Breast epithelium (tissue), 4 donors: ENCODE data around the gene UBAP1. TPM values are rescaled to one million over a fixed set of nuclear protein-coding genes. Genes with fewer than 3 reads are reported as not detected.

Experiments
- DNase-seq, 2 donors: peaks; one replicate each; pipeline ENCODE4 v3.0.0-alpha.2; 2019; ENCODE audit warnings: low spot score in 2 of 2
- H3K27ac ChIP-seq, 2 donors: fragments of 200-600 bp; sonication (generic) in 1 of 2; one replicate each; pipeline ENCODE4 v1.5.1; 2016 to 2019; ENCODE audit warnings: mild to moderate bottlenecking in 1 of 2
- H3K27me3 ChIP-seq, 2 donors: fragments of 200-600 bp; sonication (generic) in 1 of 2; one replicate each; pipeline versions ENCODE4 v1.5.1 to v1.6.0; 2017 to 2019; ENCODE audit warnings: control low read depth in 1 of 2, mild to moderate bottlenecking in 1 of 2
- H3K36me3 ChIP-seq: fragments of 200-600 bp; one replicate; pipeline ENCODE4 v1.5.1; 2019
- H3K4me1 ChIP-seq, 2 donors: fragments of 200-600 bp; sonication (generic); one replicate each; pipeline ENCODE4 v1.5.1; 2016 to 2019; ENCODE audit warnings: control low read depth in 1 of 2
- H3K4me3 ChIP-seq, 3 donors: fragments of 200-600 bp; sonication (generic); 1 replicate in 2 of 3; 2 replicates in 1 of 3; pipeline ENCODE4 v1.5.1; 2016 to 2019; ENCODE audit warnings: mild to moderate bottlenecking in 3 of 3, moderate library complexity in 2 of 3
- H3K9me3 ChIP-seq, 2 donors: fragments of 200-600 bp; sonication (generic) in 1 of 2; one replicate each; pipeline ENCODE4 v1.5.1; 2016 to 2019; ENCODE audit warnings: control low read depth in 1 of 2
- POLR2A ChIP-seq: fragments of 450-650 bp; IDR thresholded peaks from one replicate; pipeline ENCODE4 v1.6.1; 2016; ENCODE audit warnings: antibody characterized with exemption, mild to moderate bottlenecking, moderate library complexity
- POLR2AphosphoS5 ChIP-seq, 3 donors: sonication (generic); formaldehyde crosslinking; IDR thresholded peaks; one replicate each; pipeline ENCODE4 v1.6.1; 2017; ENCODE audit warnings: antibody characterized with exemption in 3 of 3
- intact Hi-C: fragments of 100-400 bp; cut with DNase I; formaldehyde crosslinking; loops from one replicate; pipeline ENCODE4 v1.15.1; 2023; ENCODE audit warnings: low total_unique reads
- total RNA-seq, 3 donors: library from RNA; depleted of rRNA; stranded (reverse); fragments of >200 nt; gene quantifications; one replicate each; pipeline ENCODE4 v1.1.0, GENCODE V29; 2016
- TF ChIP-seq, protein P1 (sequence below), 3 donors: fragments of 450-650 bp; IDR thresholded peaks; one replicate each; pipeline ENCODE4 v1.5.1; 2016 to 2017; ENCODE audit warnings: antibody characterized with exemption in 3 of 3, mild to moderate bottlenecking in 3 of 3, moderate library complexity in 3 of 3

UBAP1 gene
- total RNA-seq, 3 donors from 2014 or later = 49.5 to 56.5 (median 51.4) TPM

DNA sequence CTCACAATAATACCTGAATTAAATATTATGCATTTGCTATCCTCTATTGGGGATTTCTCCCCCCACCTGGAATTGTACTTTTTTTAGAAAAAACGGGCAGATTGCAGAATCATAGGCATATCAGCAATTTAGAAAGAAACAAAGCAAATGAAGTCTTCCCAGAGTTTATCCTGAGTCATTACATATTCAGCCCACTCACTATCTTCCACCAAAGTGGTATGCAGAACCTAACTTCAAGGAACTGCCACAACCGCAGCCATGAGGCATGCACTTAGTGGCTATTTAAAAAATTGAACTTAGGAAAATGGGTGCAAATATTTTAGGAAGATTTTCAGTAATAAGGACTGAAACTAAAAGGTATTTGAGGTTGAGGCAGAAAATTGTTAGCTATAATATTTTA is 48.6 kb downstream of the UBAP1 start:
- Histone ChIP-seq H3K4me3 (no peak overlapping the region), H3K4me1 (no peaks in the 10 kb centered on the region), H3K27me3 (no peaks in the 10 kb centered on the region), H3K9me3 (no peaks in the 10 kb centered on the region), H3K27ac (no peak overlapping the region), H3K36me3 (no peaks in the 10 kb centered on the region)
- no peak for TF ChIP-seq POLR2AphosphoS5 (IDR thresholded peaks at IDR 0.05)
- TF ChIP-seq, protein P1, sequence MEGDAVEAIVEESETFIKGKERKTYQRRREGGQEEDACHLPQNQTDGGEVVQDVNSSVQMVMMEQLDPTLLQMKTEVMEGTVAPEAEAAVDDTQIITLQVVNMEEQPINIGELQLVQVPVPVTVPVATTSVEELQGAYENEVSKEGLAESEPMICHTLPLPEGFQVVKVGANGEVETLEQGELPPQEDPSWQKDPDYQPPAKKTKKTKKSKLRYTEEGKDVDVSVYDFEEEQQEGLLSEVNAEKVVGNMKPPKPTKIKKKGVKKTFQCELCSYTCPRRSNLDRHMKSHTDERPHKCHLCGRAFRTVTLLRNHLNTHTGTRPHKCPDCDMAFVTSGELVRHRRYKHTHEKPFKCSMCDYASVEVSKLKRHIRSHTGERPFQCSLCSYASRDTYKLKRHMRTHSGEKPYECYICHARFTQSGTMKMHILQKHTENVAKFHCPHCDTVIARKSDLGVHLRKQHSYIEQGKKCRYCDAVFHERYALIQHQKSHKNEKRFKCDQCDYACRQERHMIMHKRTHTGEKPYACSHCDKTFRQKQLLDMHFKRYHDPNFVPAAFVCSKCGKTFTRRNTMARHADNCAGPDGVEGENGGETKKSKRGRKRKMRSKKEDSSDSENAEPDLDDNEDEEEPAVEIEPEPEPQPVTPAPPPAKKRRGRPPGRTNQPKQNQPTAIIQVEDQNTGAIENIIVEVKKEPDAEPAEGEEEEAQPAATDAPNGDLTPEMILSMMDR (IDR thresholded peaks at IDR 0.05) = no peak
- TF ChIP-seq POLR2A = no peak
- intact Hi-C loops = no loop called here
- DNase-seq = no peak

DNA sequence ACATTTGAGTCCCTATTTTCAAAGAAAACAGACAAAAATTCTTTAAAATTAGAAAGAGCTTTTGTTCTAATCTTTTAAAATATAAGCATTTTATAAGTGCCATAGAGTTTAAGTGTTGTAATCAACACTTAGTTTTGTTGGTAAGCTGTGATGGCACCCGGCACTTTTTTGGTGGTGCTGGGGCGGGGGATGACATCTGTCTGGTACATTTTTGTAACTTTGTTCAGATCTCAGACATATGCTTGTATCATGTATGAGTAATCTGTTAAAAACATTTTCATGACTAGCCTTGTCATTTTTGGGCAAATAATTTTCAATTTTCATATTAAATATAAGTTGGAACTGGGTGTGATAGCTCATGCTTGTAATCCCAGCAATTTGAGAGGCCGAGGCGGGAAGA is 51.7 kb downstream of the UBAP1 start:
- no peaks in the 10 kb centered on the region for H3K4me1 ChIP-seq
- no peaks in the 10 kb centered on the region for H3K27me3 ChIP-seq
- no peaks in the 10 kb centered on the region for H3K36me3 ChIP-seq
- no peak for DNase-seq
- H3K27ac ChIP-seq = peak overlapping the region in 1 of 2 donors; percentile 34
- no peak for TF ChIP-seq POLR2AphosphoS5 (IDR thresholded peaks at IDR 0.05)
- no peak for TF ChIP-seq POLR2A
- TF ChIP-seq, protein P1 (IDR thresholded peaks at IDR 0.05) = no peak
- H3K4me3 ChIP-seq = no peak overlapping the region
- intact Hi-C loops = no loop called here
- H3K9me3 ChIP-seq = no peaks in the 10 kb centered on the region

DNA sequence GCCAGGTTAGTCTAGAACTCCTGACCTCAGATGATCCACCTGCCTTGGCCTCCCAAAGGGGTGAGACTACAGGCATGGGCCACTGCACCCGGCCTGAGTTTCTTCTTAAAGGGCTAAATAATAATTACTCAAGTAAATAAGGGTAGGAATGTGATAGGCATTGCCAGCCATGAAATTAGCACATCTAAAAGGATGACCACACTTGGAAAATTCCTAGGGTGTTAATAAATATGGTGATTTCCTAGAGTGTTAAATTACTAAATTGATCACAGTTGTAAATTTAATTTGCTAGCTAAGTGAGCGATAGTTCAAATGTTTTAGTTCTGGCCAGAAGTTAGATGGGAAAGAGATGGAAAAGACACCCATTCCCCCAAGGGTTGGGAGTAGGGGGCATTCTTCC is 53.4 kb downstream of the UBAP1 start:
- H3K4me1 ChIP-seq = no peaks in the 10 kb centered on the region
- TF ChIP-seq, protein P1 (IDR thresholded peaks at IDR 0.05) = no peak
- TF ChIP-seq POLR2AphosphoS5 (IDR thresholded peaks at IDR 0.05) (no peak), POLR2A (no peak)
- no peak overlapping the region for H3K4me3 ChIP-seq
- H3K36me3 ChIP-seq = no peaks in the 10 kb centered on the region
- H3K27me3 ChIP-seq = no peaks in the 10 kb centered on the region
- intact Hi-C loops = no loop called here
- no peak overlapping the region for H3K27ac ChIP-seq
- no peaks in the 10 kb centered on the region for H3K9me3 ChIP-seq
- no peak for DNase-seq

DNA sequence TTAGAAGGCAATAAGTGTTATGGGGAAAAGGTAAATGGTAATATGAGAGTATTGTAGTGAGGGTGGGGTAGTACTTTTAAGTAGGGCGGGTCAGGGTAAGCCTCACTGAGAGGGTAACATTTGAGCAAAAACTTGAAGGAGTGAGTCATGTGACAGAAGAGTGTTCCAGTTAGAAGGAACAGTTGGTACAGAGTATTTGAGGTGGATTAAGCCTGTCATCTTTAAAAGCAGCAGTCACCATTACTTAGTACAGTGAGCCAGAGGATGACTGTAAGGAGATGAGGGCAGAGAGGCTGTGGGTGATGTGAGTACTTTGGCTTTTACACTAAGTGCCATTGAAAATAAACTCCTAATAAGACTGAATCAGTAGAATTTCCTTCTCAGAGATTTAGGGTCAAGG is 54.8 kb downstream of the UBAP1 start:
- Histone ChIP-seq H3K4me1 (no peaks in the 10 kb centered on the region), H3K27me3 (no peaks in the 10 kb centered on the region), H3K36me3 (no peaks in the 10 kb centered on the region), H3K9me3 (no peaks in the 10 kb centered on the region), H3K4me3 (no peak overlapping the region), H3K27ac (no peak overlapping the region)
- TF ChIP-seq POLR2A (no peak), POLR2AphosphoS5 (IDR thresholded peaks at IDR 0.05) (no peak)
- TF ChIP-seq, protein P1 (IDR thresholded peaks at IDR 0.05) = no peak
- intact Hi-C loops = no loop called here
- no peak for DNase-seq

DNA sequence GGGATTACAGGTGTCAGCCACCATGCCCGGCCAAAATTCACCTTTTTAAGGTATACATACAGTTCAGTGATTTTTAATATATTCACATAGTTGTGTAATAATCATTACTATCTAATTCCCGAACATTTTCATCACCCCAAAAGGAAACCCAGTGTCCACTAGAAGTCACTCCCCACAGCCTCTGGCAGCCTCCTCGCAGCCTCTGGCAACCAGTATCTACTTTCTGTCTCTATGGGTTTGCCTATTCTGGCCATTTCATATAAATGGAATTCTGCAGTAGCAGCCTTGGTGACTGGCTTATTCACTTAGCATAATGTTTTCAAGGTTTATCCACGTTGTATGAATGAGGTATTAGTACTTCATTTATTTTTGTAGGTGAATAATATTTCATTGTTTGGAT is 59.0 kb downstream of the UBAP1 start:
- Histone ChIP-seq H3K36me3 (peaks cover 4% of the 10 kb centered on the region), H3K4me1 (no peaks in the 10 kb centered on the region)

More for the DNA sequence above, 59.0 kb downstream of the UBAP1 start:
- no peak for TF ChIP-seq POLR2AphosphoS5 (IDR thresholded peaks at IDR 0.05)
- TF ChIP-seq, protein P1 (IDR thresholded peaks at IDR 0.05) = no peak
- Histone ChIP-seq H3K9me3 (no peaks in the 10 kb centered on the region), H3K4me3 (no peak overlapping the region), H3K27me3 (no peaks in the 10 kb centered on the region), H3K27ac (no peak overlapping the region)
- intact Hi-C loops = no loop called here
- DNase-seq = no peak
